GM23338 (cell line): ENCODE results near the gene MID1. TPM values are rescaled to one million over a fixed set of nuclear protein-coding genes. Genes with fewer than 3 reads are reported as not detected.

Experiments used
- ATAC-seq: fragments of 200-7000 bp; cut with Tn5 transposase; 3 replicates; pipeline ENCODE4 v1.9.1; 2020
- DNase-seq: peaks from one replicate; pipeline ENCODE4 v3.0.0-alpha.2; 2015; ENCODE audit warnings: low spot score
- H2AFZ ChIP-seq: fragments of 200-600 bp; sonication (generic); 2 replicates; pipeline ENCODE4 v1.8.0; 2016; ENCODE audit warnings: antibody characterized with exemption, mild to moderate bottlenecking, moderate library complexity
- H3F3A ChIP-seq: fragments of 200-600 bp; sonication (generic); replicated peaks from 2 replicates; pipeline ENCODE4 v1.8.0; 2017; ENCODE audit warnings: antibody characterized with exemption, mixed run types, low read depth
- H3K27ac ChIP-seq: fragments of 200-600 bp; sonication (generic); 2 replicates; pipeline ENCODE4 v1.6.1; 2016; ENCODE audit warnings: low read depth
- H3K27me3 ChIP-seq: fragments of 200-600 bp; sonication (generic); 2 replicates; pipeline ENCODE4 v1.8.0; 2016; ENCODE audit warnings: mild to moderate bottlenecking, mixed run types, moderate library complexity; ENCODE audit not compliant: insufficient read depth
- H3K36me3 ChIP-seq: fragments of 200-600 bp; sonication (generic); 2 replicates; pipeline ENCODE4 v1.8.0; 2016; ENCODE audit warnings: mild to moderate bottlenecking; ENCODE audit not compliant: insufficient read depth
- H3K4me1 ChIP-seq: fragments of 200-600 bp; sonication (generic); 2 replicates; pipeline ENCODE4 v1.8.0; 2016; ENCODE audit warnings: mild to moderate bottlenecking, moderate library complexity; ENCODE audit not compliant: insufficient read depth
- H3K4me2 ChIP-seq: fragments of 200-600 bp; sonication (generic); 2 replicates; pipeline ENCODE4 v1.7.1; 2017; ENCODE audit warnings: mixed run types
- H3K4me3 ChIP-seq: fragments of 200-600 bp; sonication (generic); 2 replicates; pipeline ENCODE4 v1.6.1; 2016; ENCODE audit warnings: mixed run types
- H3K79me2 ChIP-seq: fragments of 200-600 bp; sonication (generic); replicated peaks from 2 replicates; pipeline ENCODE4 v1.8.0; 2017; ENCODE audit warnings: mild to moderate bottlenecking; ENCODE audit not compliant: insufficient read depth
- H3K9me2 ChIP-seq: fragments of 200-600 bp; sonication (generic); 2 replicates; pipeline ENCODE4 v1.8.0; 2017; ENCODE audit not compliant: insufficient read depth
- H4K20me1 ChIP-seq: fragments of 200-600 bp; sonication (generic); replicated peaks from 2 replicates; pipeline ENCODE4 v1.8.0; 2017; ENCODE audit warnings: mild to moderate bottlenecking; ENCODE audit not compliant: insufficient read depth
- H3K27ac Mint-ChIP-seq: 2 replicates; pipeline ENCODE4 v1.8.0; 2020; ENCODE audit warnings: inconsistent platforms, mild to moderate bottlenecking, moderate library complexity, mixed read lengths
- H3K27me3 Mint-ChIP-seq: 3 replicates; pipeline ENCODE4 v1.8.0; 2022; ENCODE audit warnings: low read depth, mild to moderate bottlenecking, moderate library complexity, mixed read lengths, inconsistent platforms; ENCODE audit not compliant: insufficient read depth, poor library complexity
- H3K36me3 Mint-ChIP-seq: 3 replicates; pipeline ENCODE4 v1.8.0; 2021; ENCODE audit warnings: low read depth, mild to moderate bottlenecking, inconsistent platforms, moderate library complexity, mixed read lengths
- H3K4me1 Mint-ChIP-seq: 3 replicates; pipeline ENCODE4 v1.8.0; 2020; ENCODE audit warnings: mild to moderate bottlenecking, inconsistent platforms, mixed read lengths
- H3K4me3 Mint-ChIP-seq: 3 replicates; pipeline ENCODE4 v1.8.0; 2021; ENCODE audit warnings: moderate library complexity, mild to moderate bottlenecking, inconsistent platforms, mixed read lengths
- H3K9me3 Mint-ChIP-seq: 3 replicates; pipeline ENCODE4 v1.8.0; 2020; ENCODE audit warnings: moderate library complexity, mild to moderate bottlenecking, inconsistent platforms, mixed read lengths
- CREB1 ChIP-seq: fragments of 250-450 bp; sonication (Bioruptor Pico); IDR thresholded peaks from 2 replicates; pipeline ENCODE4 v1.5.0; 2020; ENCODE audit warnings: low read depth, mild to moderate bottlenecking, moderate library complexity
- EZH2 ChIP-seq: fragments of 200-600 bp; sonication (generic); IDR thresholded peaks from one replicate; pipeline ENCODE4 v1.8.0; 2017; ENCODE audit warnings: antibody characterized with exemption, mild to moderate bottlenecking, low read depth; ENCODE audit not compliant: unreplicated experiment
- NANOG ChIP-seq: IDR thresholded peaks from 2 replicates; pipeline ENCODE4 v1.6.1; 2016; ENCODE audit warnings: antibody characterized with exemption, borderline replicate concordance
- POLR2AphosphoS5 ChIP-seq: IDR thresholded peaks from 2 replicates; pipeline ENCODE4 v1.6.1; 2016; ENCODE audit warnings: antibody characterized with exemption, low read depth
- ZNF114 ChIP-seq: fragments of 250-450 bp; sonication (Bioruptor Pico); IDR thresholded peaks from 2 replicates; pipeline ENCODE4 v1.5.0; 2020; ENCODE audit warnings: mild to moderate bottlenecking, moderate library complexity
- polyA plus RNA-seq: library from polyadenylated mRNA; unstranded; fragments of >200 nt; fragmentation: Nextera tagmentation; extraction: Ambion mirVana; gene quantifications from 2 replicates; pipeline ENCODE4 v1.2.1, GENCODE V29; 2016
- total RNA-seq: library from RNA; depleted of rRNA; stranded (reverse); fragments of >200 nt; shearing (Covaris generic); gene quantifications from 2 replicates; pipeline ENCODE4 v1.2.3, GENCODE V29; 2014
- TF ChIP-seq, protein P1 (sequence below): fragments of 250-450 bp; sonication (Bioruptor Pico); IDR thresholded peaks from 2 replicates; pipeline ENCODE4 v1.5.0; 2020; ENCODE audit warnings: mild to moderate bottlenecking, moderate library complexity

MID1 gene
- total and polyA plus RNA-seq, 2 experiments from 2014 or later = 27.2 to 39.3 TPM

DNA sequence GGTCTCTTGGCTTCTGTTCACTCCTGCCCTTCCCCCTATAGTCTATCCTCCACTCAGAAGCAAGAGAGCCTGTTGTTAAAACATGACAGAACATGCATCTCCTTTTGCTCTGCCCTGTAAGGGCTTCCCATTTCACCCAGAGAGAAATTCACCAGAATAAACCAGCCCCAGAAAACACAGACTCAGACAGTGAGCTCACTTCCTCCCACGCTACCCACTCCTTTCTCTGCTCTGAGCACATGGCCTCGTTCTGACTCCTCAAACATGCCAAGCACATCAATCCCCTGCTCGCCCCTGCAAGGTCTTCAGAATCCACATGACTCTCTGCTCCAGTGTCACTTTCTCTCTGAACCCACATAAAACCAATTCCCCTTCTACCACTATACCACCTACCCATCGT is 50.4 kb downstream of the MID1 start (continued):
- TF ChIP-seq, protein P1, sequence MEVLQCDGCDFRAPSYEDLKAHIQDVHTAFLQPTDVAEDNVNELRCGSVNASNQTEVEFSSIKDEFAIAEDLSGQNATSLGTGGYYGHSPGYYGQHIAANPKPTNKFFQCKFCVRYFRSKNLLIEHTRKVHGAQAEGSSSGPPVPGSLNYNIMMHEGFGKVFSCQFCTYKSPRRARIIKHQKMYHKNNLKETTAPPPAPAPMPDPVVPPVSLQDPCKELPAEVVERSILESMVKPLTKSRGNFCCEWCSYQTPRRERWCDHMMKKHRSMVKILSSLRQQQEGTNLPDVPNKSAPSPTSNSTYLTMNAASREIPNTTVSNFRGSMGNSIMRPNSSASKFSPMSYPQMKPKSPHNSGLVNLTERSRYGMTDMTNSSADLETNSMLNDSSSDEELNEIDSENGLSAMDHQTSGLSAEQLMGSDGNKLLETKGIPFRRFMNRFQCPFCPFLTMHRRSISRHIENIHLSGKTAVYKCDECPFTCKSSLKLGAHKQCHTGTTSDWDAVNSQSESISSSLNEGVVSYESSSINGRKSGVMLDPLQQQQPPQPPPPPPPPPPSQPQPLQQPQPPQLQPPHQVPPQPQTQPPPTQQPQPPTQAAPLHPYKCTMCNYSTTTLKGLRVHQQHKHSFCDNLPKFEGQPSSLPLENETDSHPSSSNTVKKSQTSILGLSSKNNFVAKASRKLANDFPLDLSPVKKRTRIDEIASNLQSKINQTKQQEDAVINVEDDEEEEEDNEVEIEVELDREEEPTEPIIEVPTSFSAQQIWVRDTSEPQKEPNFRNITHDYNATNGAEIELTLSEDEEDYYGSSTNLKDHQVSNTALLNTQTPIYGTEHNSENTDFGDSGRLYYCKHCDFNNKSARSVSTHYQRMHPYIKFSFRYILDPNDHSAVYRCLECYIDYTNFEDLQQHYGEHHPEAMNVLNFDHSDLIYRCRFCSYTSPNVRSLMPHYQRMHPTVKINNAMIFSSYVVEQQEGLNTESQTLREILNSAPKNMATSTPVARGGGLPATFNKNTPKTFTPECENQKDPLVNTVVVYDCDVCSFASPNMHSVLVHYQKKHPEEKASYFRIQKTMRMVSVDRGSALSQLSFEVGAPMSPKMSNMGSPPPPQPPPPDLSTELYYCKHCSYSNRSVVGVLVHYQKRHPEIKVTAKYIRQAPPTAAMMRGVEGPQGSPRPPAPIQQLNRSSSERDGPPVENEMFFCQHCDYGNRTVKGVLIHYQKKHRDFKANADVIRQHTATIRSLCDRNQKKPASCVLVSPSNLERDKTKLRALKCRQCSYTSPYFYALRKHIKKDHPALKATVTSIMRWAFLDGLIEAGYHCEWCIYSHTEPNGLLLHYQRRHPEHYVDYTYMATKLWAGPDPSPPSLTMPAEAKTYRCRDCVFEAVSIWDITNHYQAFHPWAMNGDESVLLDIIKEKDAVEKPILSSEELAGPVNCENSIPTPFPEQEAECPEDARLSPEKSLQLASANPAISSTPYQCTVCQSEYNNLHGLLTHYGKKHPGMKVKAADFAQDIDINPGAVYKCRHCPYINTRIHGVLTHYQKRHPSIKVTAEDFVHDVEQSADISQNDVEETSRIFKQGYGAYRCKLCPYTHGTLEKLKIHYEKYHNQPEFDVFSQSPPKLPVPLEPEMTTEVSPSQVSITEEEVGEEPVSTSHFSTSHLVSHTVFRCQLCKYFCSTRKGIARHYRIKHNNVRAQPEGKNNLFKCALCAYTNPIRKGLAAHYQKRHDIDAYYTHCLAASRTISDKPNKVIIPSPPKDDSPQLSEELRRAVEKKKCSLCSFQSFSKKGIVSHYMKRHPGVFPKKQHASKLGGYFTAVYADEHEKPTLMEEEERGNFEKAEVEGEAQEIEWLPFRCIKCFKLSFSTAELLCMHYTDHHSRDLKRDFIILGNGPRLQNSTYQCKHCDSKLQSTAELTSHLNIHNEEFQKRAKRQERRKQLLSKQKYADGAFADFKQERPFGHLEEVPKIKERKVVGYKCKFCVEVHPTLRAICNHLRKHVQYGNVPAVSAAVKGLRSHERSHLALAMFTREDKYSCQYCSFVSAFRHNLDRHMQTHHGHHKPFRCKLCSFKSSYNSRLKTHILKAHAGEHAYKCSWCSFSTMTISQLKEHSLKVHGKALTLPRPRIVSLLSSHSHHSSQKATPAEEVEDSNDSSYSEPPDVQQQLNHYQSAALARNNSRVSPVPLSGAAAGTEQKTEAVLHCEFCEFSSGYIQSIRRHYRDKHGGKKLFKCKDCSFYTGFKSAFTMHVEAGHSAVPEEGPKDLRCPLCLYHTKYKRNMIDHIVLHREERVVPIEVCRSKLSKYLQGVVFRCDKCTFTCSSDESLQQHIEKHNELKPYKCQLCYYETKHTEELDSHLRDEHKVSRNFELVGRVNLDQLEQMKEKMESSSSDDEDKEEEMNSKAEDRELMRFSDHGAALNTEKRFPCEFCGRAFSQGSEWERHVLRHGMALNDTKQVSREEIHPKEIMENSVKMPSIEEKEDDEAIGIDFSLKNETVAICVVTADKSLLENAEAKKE (CRISPR knock-in tag) = no peak
- no peak for TF ChIP-seq ZNF114 (CRISPR knock-in tag)

DNA sequence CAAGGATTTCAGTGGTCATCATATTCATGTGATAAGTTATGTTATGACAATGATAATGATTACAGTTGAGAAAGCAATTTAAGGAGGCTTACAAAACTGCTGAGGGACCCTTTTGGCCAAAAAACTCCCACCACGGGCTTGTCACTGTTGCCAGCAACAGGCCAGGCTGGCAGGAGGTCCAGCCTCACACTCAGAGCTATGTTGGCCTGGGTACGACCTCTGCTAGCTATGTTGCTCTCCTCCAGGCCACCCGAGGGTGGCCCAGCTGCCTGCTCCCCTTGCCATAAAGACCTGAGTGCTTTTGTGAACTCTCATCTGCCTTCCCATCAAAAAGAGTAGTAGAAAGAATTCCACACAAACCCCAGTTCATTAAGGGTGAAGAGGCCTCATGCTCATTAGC is 52.0 kb downstream of the MID1 start:
- no peak overlapping the region for H3K4me3 Mint-ChIP-seq
- H3K27ac ChIP-seq = no peak overlapping the region

More for the DNA sequence above, 52.0 kb downstream of the MID1 start:
- TF ChIP-seq EZH2 (no peak), NANOG (no peak), CREB1 (CRISPR knock-in tag) (no peak), POLR2AphosphoS5 (no peak)
- TF ChIP-seq, protein P1 (CRISPR knock-in tag) = no peak
- Histone ChIP-seq H3K9me2 (no peaks in the 10 kb centered on the region), H3K79me2 (peaks cover 84% of the 10 kb centered on the region), H3K4me3 (no peak overlapping the region), H3K27me3 (no peaks in the 10 kb centered on the region), H3F3A (no peaks in the 10 kb centered on the region), H4K20me1 (no peaks in the 10 kb centered on the region), H2AFZ (no peak overlapping the region), H3K36me3 (no peaks in the 10 kb centered on the region), H3K4me2 (no peak overlapping the region), H3K4me1 (peaks cover 9% of the 10 kb centered on the region)
- ATAC-seq (no peak), DNase-seq (no peak)
- H3K9me3 Mint-ChIP-seq = peaks cover 3% of the 10 kb centered on the region; the same call in 1 of the 3 replicates
- peaks cover 34% of the 10 kb centered on the region for H3K4me1 Mint-ChIP-seq
- peaks cover 5% of the 10 kb centered on the region for H3K27me3 Mint-ChIP-seq
- peaks cover 27% of the 10 kb centered on the region for H3K36me3 Mint-ChIP-seq
- H3K27ac Mint-ChIP-seq = no peak overlapping the region
